GM11168 (cell line): ENCODE data around the gene CNKSR2.

Source experiments
- in situ Hi-C: fragments of 300-500 bp; cut with MboI; formaldehyde crosslinking; loops from one replicate; pipeline ENCODE4 v1.12.0; 2022; ENCODE audit warnings: low sequenced_read_pairs; ENCODE audit not compliant: unreplicated experiment

Gene CNKSR2

GRCh38 chrX:21660156-21660555, 285.9 kb downstream of the CNKSR2 start:
- in situ Hi-C loops = no loop called here

- in situ Hi-C loops = no loop called here
Measured at GRCh38 chrX:21661316-21661715, 287.1 kb downstream of the CNKSR2 start.

- in situ Hi-C loops = no loop called here
Measured at GRCh38 chrX:21662761-21663160, 288.5 kb downstream of the CNKSR2 start.

GRCh38 chrX:21666252-21666651, 292.0 kb downstream of the CNKSR2 start:
- in situ Hi-C loops = no loop called here

- in situ Hi-C loops = no loop called here
Measured at GRCh38 chrX:21666679-21667078, 292.5 kb downstream of the CNKSR2 start.

GRCh38 chrX:21674430-21675186, 300.4 kb downstream of the CNKSR2 start:
- in situ Hi-C loops = no loop called here

GRCh38 chrX:21675931-21676330, 301.7 kb downstream of the CNKSR2 start:
- in situ Hi-C loops = no loop called here

GRCh38 chrX:21678048-21678612, 303.9 kb downstream of the CNKSR2 start:
- in situ Hi-C loops = no loop called here

- in situ Hi-C loops = no loop called here
Measured at GRCh38 chrX:21683941-21684340, 309.7 kb downstream of the CNKSR2 start.

GRCh38 chrX:21691512-21692018, 317.3 kb downstream of the CNKSR2 start:
- in situ Hi-C loops = no loop called here

- in situ Hi-C loops = no loop called here
Measured at GRCh38 chrX:21698272-21698671, 324.1 kb downstream of the CNKSR2 start.

- in situ Hi-C loops = no loop called here
Measured at GRCh38 chrX:21699136-21699535, 324.9 kb downstream of the CNKSR2 start.

- in situ Hi-C loops = no loop called here
Measured at GRCh38 chrX:21700275-21700674, 326.1 kb downstream of the CNKSR2 start.

- in situ Hi-C loops = no loop called here
Measured at GRCh38 chrX:21700967-21701366, 326.7 kb downstream of the CNKSR2 start.

GRCh38 chrX:21702725-21703124, 328.5 kb downstream of the CNKSR2 start:
- in situ Hi-C loops = no loop called here
